GM12878 (cell line): ENCODE measurements around the gene HSD3B1.
A peak's percentile ranks its signal among the peaks of the same experiment; 100 is the strongest.

Source experiments
- CHD2 ChIP-seq: IDR thresholded peaks from 2 replicates; pipeline ENCODE4 v1.6.1; 2011; ENCODE audit warnings: low read depth, low read length, improper control_type of control experiment, borderline replicate concordance
- MXI1 ChIP-seq: fragments of 150-350 bp; IDR thresholded peaks from 2 replicates; pipeline ENCODE4 v1.6.1; 2011; ENCODE audit warnings: low read depth, mild to moderate bottlenecking, inconsistent platforms, low read length, improper control_type of control experiment
- POLR2A ChIP-seq: IDR thresholded peaks from 2 replicates; pipeline ENCODE4 v1.6.1; 2011; ENCODE audit warnings: low read depth, mild to moderate bottlenecking, low read length
- POLR2AphosphoS5 ChIP-seq: IDR thresholded peaks from 2 replicates; pipeline ENCODE4 v1.6.1; 2011; ENCODE audit warnings: mild to moderate bottlenecking, low read length, inconsistent platforms
- TF ChIP-seq, protein P1 (sequence below), 3 experiments: IDR thresholded peaks in 2 of 3; conservative IDR thresholded peaks in 1 of 3; 2 replicates each; pipeline ENCODE4 v1.5.1; 2011; ENCODE audit warnings: low read depth in 3 of 3, low read length in 3 of 3, mild to moderate bottlenecking in 3 of 3, control low read depth in 2 of 3, moderate library complexity in 2 of 3, inconsistent platforms in 1 of 3, mixed read lengths in 1 of 3; ENCODE audit not compliant: control insufficient read depth in 2 of 3, insufficient read depth in 1 of 3; ENCODE audit errors: extremely low read depth in 1 of 3
- TF ChIP-seq, protein P2 (sequence below): IDR thresholded peaks from 2 replicates; pipeline ENCODE4 v1.6.1; 2012; ENCODE audit warnings: low read length, inconsistent platforms
- TF ChIP-seq, protein P3 (sequence below): fragments of 150-350 bp; IDR thresholded peaks from 2 replicates; pipeline ENCODE4 v1.6.1; 2016; ENCODE audit warnings: low read depth, low read length

DNA sequence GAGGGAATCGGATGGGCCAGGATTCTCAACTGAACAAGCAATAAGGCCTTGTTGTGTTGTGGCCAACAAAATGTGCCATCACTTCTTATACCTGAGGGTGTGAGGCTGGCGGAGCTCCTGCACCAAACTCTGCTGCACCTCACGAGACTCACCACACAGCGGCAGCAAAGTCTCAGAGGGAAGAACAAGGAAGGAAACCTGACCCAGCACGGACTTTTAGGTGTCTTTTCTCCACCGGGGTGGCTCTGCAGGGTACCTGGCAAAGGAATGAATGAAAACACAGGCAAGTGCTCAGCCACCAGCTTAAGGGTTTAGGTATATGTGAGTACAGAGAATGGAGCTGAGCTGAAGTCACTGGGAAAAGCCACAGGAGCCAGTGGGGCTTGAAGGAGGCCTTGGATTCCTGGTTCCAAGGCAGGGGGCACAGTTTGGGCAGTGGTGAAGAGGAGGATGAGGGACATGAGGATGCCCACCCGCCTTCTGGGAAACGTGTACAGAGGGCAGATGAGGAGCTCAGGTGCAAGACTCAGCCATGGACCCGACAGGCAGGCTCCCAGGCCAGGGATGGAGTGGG lies 31.1 kb upstream of the HSD3B1 start:
- TF ChIP-seq, protein P1, sequence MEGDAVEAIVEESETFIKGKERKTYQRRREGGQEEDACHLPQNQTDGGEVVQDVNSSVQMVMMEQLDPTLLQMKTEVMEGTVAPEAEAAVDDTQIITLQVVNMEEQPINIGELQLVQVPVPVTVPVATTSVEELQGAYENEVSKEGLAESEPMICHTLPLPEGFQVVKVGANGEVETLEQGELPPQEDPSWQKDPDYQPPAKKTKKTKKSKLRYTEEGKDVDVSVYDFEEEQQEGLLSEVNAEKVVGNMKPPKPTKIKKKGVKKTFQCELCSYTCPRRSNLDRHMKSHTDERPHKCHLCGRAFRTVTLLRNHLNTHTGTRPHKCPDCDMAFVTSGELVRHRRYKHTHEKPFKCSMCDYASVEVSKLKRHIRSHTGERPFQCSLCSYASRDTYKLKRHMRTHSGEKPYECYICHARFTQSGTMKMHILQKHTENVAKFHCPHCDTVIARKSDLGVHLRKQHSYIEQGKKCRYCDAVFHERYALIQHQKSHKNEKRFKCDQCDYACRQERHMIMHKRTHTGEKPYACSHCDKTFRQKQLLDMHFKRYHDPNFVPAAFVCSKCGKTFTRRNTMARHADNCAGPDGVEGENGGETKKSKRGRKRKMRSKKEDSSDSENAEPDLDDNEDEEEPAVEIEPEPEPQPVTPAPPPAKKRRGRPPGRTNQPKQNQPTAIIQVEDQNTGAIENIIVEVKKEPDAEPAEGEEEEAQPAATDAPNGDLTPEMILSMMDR (IDR thresholded peaks at IDR 0.05 in 2 of 3, conservative IDR thresholded peaks at IDR 0.05 in 1 of 3; ENCODE audit: control insufficient read depth in 2 of 3, extremely low read depth in 1 of 3, insufficient read depth in 1 of 3, low read depth in 3 of 3, low read length in 3 of 3), result peak; percentile 64 to 83 (median 81)
- TF ChIP-seq POLR2A, result no peak
- TF ChIP-seq CHD2, result no peak
- TF ChIP-seq, protein P2, sequence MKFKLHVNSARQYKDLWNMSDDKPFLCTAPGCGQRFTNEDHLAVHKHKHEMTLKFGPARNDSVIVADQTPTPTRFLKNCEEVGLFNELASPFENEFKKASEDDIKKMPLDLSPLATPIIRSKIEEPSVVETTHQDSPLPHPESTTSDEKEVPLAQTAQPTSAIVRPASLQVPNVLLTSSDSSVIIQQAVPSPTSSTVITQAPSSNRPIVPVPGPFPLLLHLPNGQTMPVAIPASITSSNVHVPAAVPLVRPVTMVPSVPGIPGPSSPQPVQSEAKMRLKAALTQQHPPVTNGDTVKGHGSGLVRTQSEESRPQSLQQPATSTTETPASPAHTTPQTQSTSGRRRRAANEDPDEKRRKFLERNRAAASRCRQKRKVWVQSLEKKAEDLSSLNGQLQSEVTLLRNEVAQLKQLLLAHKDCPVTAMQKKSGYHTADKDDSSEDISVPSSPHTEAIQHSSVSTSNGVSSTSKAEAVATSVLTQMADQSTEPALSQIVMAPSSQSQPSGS, result no peak
- no peak for TF ChIP-seq POLR2AphosphoS5
- TF ChIP-seq, protein P3, sequence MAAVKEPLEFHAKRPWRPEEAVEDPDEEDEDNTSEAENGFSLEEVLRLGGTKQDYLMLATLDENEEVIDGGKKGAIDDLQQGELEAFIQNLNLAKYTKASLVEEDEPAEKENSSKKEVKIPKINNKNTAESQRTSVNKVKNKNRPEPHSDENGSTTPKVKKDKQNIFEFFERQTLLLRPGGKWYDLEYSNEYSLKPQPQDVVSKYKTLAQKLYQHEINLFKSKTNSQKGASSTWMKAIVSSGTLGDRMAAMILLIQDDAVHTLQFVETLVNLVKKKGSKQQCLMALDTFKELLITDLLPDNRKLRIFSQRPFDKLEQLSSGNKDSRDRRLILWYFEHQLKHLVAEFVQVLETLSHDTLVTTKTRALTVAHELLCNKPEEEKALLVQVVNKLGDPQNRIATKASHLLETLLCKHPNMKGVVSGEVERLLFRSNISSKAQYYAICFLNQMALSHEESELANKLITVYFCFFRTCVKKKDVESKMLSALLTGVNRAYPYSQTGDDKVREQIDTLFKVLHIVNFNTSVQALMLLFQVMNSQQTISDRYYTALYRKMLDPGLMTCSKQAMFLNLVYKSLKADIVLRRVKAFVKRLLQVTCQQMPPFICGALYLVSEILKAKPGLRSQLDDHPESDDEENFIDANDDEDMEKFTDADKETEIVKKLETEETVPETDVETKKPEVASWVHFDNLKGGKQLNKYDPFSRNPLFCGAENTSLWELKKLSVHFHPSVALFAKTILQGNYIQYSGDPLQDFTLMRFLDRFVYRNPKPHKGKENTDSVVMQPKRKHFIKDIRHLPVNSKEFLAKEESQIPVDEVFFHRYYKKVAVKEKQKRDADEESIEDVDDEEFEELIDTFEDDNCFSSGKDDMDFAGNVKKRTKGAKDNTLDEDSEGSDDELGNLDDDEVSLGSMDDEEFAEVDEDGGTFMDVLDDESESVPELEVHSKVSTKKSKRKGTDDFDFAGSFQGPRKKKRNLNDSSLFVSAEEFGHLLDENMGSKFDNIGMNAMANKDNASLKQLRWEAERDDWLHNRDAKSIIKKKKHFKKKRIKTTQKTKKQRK, result no peak
- TF ChIP-seq MXI1, result no peak
